Activated naive CD8-positive, alpha-beta T cell (primary cell): Measurements from ENCODE around the gene TRAPPC2L.

Experiments used
- H3K27ac Mint-ChIP-seq: one replicate; pipeline ENCODE4 v1.8.0; 2021; ENCODE audit warnings: mixed read lengths
- H3K27me3 Mint-ChIP-seq: one replicate; pipeline ENCODE4 v1.8.0; 2021; ENCODE audit warnings: mixed read lengths
- H3K36me3 Mint-ChIP-seq: one replicate; pipeline ENCODE4 v1.8.0; 2021; ENCODE audit warnings: mixed read lengths
- H3K4me1 Mint-ChIP-seq: one replicate; pipeline ENCODE4 v1.8.0; 2021; ENCODE audit warnings: low read depth, mixed read lengths
- H3K4me3 Mint-ChIP-seq: one replicate; pipeline ENCODE4 v1.8.0; 2021; ENCODE audit warnings: mild to moderate bottlenecking, mixed read lengths
- H3K9me3 Mint-ChIP-seq: one replicate; pipeline ENCODE4 v1.8.0; 2021; ENCODE audit warnings: low read depth, mixed read lengths

Gene TRAPPC2L

DNA sequence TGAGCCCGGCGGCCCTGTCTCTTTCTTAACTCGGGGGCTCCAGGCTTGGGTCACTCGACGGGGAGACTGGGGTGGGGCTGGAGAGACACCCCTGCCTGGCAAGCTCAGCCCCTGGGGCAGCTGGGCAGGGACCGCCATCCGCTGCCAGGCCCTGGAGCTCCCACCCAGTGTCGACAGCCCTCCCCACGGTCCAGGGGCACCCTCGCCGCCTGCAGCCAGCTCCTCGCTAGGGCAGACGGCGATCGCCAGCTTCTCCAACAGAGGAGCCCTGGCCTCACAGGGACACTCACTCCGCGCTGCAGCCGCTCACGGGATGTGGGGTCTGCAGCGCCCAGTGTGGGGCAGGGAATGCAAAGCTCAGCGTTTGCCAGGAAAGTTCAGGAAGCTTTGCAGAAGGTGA is 29.2 kb upstream of the TRAPPC2L start:
- no peaks in the 10 kb centered on the region for H3K4me1 Mint-ChIP-seq
- no peak overlapping the region for H3K27ac Mint-ChIP-seq
- no peaks in the 10 kb centered on the region for H3K36me3 Mint-ChIP-seq
- H3K4me3 Mint-ChIP-seq: no peak overlapping the region
- H3K27me3 Mint-ChIP-seq: no peaks in the 10 kb centered on the region
- no peaks in the 10 kb centered on the region for H3K9me3 Mint-ChIP-seq

DNA sequence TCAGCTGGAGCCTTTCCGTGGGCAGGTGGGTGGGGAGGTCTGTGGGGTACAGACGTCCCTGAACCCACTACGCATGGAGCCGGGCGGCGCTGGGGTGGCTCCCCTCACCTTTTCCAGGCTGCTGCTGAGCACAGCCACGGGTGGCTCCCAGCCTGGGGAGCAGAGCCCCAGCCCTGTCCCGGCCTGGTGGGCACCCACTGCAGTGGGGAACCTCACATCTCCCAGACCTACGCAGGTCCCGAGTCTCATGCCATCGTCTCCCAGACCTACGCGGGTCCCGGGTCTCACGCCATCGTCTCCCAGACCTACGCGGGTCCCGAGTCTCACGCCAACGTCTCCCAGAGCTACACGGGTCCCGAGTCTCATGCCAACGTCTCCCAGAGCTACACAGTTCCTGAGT is 28.2 kb upstream of the TRAPPC2L start:
- no peaks in the 10 kb centered on the region for H3K36me3 Mint-ChIP-seq
- H3K4me3 Mint-ChIP-seq: no peak overlapping the region
- no peak overlapping the region for H3K27ac Mint-ChIP-seq
- H3K4me1 Mint-ChIP-seq: no peaks in the 10 kb centered on the region
- no peaks in the 10 kb centered on the region for H3K9me3 Mint-ChIP-seq
- no peaks in the 10 kb centered on the region for H3K27me3 Mint-ChIP-seq

DNA sequence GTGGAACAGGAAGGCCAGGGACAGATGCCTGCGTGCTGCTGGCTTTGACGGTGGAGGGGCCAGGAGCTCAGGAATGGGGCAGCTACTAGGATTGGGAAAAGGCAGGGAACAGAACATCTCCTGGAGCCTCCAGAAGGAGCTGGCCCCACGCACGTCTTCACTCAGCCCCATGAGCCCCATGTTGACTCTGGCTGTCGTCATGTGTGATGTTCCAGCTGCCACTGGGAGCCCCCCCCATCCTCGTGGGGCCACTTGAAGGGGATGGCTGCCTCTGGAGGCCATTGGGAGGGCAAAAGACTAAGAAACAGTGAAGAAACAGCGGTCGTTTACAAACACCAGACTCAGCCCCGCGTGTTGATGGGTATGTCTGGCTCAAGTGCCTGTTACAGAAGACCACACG is 26.7 kb upstream of the TRAPPC2L start:
- Mint-ChIP-seq H3K36me3 (no peaks in the 10 kb centered on the region), H3K9me3 (no peaks in the 10 kb centered on the region), H3K27me3 (no peaks in the 10 kb centered on the region), H3K27ac (no peak overlapping the region), H3K4me3 (no peak overlapping the region), H3K4me1 (no peaks in the 10 kb centered on the region)

DNA sequence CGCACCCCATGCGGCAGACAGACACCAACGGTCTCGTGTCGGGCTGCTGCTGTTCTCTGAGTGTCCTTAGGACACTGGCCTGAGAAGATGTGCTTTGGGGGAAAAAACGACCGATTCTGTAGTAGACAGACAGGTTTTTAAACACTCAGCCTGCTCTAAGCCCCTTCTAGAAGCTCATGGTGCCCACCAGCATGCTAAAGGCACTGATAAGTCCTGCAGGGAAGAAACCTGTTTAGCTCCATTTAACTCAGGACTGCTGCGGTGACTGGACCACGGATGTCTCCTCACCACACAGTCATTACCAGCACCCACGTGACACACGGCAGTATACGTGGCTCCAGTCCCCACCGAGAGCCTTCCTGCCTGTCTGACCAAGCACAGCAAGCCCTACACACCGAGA is 26.1 kb upstream of the TRAPPC2L start:
- Mint-ChIP-seq H3K36me3 (no peaks in the 10 kb centered on the region), H3K9me3 (no peaks in the 10 kb centered on the region), H3K4me1 (no peaks in the 10 kb centered on the region), H3K4me3 (no peak overlapping the region), H3K27me3 (no peaks in the 10 kb centered on the region), H3K27ac (no peak overlapping the region)

DNA sequence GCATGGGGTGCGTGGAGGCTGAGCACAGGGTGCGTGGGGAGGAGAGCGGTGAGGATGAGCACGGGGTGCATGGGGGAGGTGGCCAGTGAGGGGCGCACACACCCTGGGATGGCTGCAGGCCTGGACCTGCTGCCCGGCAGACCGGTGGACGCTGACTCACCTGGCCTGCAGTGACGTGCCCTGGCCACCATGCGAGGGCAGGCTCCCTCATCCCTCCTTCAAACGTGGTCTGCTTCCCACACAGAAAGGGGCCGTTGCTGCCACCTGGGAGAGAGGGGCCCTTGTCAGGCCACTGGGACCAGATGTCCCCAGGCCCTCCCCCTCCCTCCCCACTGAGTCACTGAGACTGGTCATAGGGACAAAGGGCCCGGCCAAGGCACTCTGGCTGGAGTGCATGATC is 25.1 kb upstream of the TRAPPC2L start:
- Mint-ChIP-seq H3K4me3 (no peak overlapping the region), H3K9me3 (no peaks in the 10 kb centered on the region), H3K4me1 (no peaks in the 10 kb centered on the region), H3K27ac (no peak overlapping the region), H3K36me3 (no peaks in the 10 kb centered on the region), H3K27me3 (no peaks in the 10 kb centered on the region)

DNA sequence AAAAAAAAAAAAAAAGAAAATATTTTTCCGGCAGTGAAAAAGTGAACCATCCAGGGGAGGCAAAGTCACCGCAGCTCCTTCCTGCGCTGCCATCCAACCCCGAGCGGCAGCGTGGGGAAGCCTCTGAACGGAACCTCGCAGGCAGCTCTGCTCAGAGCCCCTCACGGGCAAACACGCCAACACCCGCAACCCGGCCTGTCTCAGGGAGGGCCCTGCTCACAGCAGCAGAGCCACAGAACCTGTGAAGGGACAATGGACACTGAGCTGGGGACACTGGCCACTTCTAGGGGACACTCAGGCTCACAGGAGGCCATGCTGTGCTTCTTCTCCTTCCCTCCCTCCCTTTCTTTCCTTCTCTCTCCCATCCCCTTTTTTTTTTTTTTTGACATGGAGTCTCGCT is 23.8 kb upstream of the TRAPPC2L start:
- Mint-ChIP-seq H3K9me3 (no peaks in the 10 kb centered on the region), H3K4me1 (no peaks in the 10 kb centered on the region), H3K27ac (no peak overlapping the region), H3K27me3 (no peaks in the 10 kb centered on the region), H3K4me3 (no peak overlapping the region), H3K36me3 (no peaks in the 10 kb centered on the region)

DNA sequence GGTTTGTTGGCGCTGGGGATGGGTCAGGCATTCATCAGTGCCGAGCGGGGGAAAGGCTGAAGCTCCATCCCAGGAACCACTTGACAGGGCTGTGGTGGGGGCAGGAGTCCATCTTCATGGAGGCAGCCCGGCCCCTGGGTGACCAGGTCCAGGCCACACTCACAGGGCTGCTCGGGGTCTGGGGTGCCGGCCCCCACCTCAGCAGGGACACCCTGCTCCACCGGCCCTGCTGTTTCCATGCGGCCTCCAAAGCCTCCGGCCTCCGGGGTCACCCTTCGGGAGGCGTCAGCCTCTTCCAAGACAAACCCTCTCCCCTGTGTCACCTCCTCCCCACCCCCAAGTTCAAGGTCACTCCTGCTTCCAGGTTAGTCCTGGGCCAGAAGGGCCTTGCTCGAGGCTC is 22.3 kb upstream of the TRAPPC2L start:
- no peak overlapping the region for H3K27ac Mint-ChIP-seq
- no peaks in the 10 kb centered on the region for H3K27me3 Mint-ChIP-seq
- H3K36me3 Mint-ChIP-seq: no peaks in the 10 kb centered on the region
- H3K4me3 Mint-ChIP-seq: no peak overlapping the region
- H3K4me1 Mint-ChIP-seq: no peaks in the 10 kb centered on the region
- H3K9me3 Mint-ChIP-seq: no peaks in the 10 kb centered on the region

DNA sequence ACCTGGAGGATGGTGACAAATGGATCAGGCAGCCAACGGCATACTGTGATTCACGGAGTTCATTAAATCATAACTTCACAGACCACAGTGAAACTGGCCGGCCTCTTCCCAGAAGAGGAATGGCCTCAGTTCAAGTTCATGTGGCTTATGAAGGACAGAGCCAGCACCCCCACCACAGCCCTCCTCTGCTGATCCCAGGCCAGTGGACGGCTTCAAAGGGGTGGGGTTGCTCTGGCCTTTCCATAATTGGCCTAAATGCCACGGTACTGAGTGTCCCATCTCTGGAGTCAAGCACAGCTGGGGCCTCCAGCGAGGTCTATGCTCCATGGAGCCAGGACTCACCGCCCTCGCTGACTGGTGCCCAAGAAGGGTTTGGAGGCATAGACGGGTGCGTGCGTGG is 21.5 kb upstream of the TRAPPC2L start:
- Mint-ChIP-seq H3K36me3 (no peaks in the 10 kb centered on the region), H3K4me3 (no peak overlapping the region), H3K9me3 (no peaks in the 10 kb centered on the region), H3K27ac (no peak overlapping the region), H3K27me3 (no peaks in the 10 kb centered on the region), H3K4me1 (no peaks in the 10 kb centered on the region)

DNA sequence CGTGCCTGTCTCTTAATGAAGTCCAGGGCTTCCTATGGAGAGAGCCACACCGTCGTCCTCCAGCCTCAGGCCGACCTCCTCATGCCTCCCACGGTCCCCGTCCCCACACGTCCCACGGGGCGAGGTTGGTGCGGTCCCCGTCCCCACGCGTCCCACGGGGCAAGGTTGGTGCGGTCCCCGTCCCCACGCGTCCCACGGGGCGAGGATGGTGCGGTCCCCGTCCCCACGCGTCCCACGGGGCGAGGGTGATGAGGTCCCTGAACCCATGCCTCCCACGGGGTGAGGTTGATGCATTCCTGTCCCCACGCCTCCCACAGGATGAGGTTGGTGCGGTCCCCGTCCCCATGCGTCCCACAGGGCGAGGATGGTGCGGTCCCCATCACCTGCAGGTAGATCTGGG is 21.1 kb upstream of the TRAPPC2L start:
- H3K9me3 Mint-ChIP-seq: no peaks in the 10 kb centered on the region
- no peaks in the 10 kb centered on the region for H3K27me3 Mint-ChIP-seq
- no peak overlapping the region for H3K4me3 Mint-ChIP-seq
- H3K4me1 Mint-ChIP-seq: no peaks in the 10 kb centered on the region
- H3K36me3 Mint-ChIP-seq: no peaks in the 10 kb centered on the region
- H3K27ac Mint-ChIP-seq: no peak overlapping the region

DNA sequence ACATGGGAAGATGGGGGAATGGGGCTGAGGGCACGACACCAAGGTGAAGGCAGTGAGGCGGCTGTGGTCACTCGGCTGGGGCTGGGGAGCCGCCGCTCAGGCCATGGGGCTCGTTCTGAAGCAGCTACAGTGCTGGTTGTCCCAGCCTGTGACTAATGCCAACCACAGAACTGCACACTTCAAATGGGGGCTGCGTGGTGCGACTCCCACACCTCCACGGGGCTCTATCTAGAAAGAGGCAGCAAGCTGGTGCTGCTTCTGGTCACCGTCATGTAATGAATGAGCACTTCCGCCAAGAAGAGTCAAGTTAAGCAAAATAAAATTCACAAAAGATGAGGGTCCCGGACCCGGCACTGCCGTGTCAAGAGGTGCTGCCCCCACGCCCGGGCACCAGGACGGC is 20.1 kb upstream of the TRAPPC2L start:
- Mint-ChIP-seq H3K9me3 (no peaks in the 10 kb centered on the region), H3K27me3 (no peaks in the 10 kb centered on the region), H3K4me1 (no peaks in the 10 kb centered on the region), H3K36me3 (no peaks in the 10 kb centered on the region), H3K27ac (no peak overlapping the region), H3K4me3 (no peak overlapping the region)

DNA sequence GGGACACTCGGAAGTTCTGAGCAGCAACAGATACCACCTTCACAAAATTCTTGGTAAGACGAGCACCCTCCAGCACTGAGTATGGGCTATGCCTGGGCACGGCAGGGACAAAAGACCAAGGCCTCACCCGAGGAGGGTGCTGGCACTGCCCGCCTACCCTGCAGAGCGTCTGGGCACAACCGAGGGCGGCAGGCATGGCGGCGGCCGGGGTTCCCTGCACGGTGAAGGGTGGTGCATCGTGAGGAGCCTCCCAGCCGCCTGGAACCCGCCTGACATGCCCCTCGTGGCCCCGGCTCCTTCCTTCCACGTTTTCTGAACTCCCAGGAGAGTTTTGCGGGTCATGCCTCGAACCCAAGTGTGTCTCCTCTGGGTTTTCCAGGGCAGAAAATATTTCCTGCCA is 19.1 kb upstream of the TRAPPC2L start:
- H3K9me3 Mint-ChIP-seq: no peaks in the 10 kb centered on the region
- no peak overlapping the region for H3K27ac Mint-ChIP-seq
- H3K4me1 Mint-ChIP-seq: no peaks in the 10 kb centered on the region
- H3K4me3 Mint-ChIP-seq: no peak overlapping the region
- no peaks in the 10 kb centered on the region for H3K36me3 Mint-ChIP-seq
- no peaks in the 10 kb centered on the region for H3K27me3 Mint-ChIP-seq

DNA sequence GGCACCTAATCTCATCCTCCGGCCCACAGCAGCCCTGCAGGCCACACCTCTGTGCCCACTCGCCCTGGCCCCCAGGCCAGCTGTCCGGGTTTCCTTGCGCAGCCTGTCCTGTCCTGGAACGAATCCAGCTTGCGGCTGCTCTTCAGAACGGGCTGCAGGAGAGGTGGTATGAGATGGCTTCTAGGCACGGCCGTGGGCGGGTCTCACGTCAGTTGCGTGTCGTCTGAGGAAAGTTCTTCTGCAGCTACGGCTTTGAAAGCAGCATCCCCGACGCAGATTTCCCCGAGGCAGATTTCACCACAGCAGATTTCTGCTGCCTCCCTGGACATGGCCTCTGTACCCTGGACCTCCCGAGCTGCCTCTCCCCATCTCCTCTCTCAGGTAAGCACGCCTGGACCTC is 18.4 kb upstream of the TRAPPC2L start:
- no peaks in the 10 kb centered on the region for H3K9me3 Mint-ChIP-seq
- no peak overlapping the region for H3K4me3 Mint-ChIP-seq
- H3K4me1 Mint-ChIP-seq: no peaks in the 10 kb centered on the region
- H3K27me3 Mint-ChIP-seq: no peaks in the 10 kb centered on the region
- no peak overlapping the region for H3K27ac Mint-ChIP-seq
- H3K36me3 Mint-ChIP-seq: no peaks in the 10 kb centered on the region

DNA sequence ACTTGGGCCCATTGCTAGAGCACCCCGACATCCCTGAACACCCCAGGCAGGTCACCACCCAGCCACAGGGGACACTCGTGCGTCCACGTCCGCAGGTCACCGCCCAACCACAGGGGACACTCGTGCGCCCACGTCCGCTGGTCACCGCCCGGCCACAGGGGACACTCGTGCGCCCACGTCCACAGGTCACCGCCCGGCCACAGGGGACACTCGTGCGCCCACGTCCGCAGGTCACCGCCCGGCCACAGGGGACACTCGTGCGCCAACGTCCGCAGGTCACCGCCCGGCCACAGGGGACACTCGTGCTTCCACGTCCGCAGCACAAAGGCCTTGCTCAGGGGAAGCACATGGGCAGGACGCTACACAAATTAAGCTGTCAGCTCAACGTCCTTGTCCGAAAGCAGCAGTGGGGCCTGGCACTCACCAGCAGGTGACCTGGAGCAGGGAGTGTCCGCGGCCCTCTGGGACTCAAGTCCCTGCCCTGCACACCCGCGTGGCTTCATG is 17.8 kb upstream of the TRAPPC2L start:
- Mint-ChIP-seq H3K4me1 (no peaks in the 10 kb centered on the region), H3K27me3 (no peaks in the 10 kb centered on the region), H3K36me3 (no peaks in the 10 kb centered on the region), H3K27ac (no peak overlapping the region), H3K9me3 (no peaks in the 10 kb centered on the region), H3K4me3 (no peak overlapping the region)

DNA sequence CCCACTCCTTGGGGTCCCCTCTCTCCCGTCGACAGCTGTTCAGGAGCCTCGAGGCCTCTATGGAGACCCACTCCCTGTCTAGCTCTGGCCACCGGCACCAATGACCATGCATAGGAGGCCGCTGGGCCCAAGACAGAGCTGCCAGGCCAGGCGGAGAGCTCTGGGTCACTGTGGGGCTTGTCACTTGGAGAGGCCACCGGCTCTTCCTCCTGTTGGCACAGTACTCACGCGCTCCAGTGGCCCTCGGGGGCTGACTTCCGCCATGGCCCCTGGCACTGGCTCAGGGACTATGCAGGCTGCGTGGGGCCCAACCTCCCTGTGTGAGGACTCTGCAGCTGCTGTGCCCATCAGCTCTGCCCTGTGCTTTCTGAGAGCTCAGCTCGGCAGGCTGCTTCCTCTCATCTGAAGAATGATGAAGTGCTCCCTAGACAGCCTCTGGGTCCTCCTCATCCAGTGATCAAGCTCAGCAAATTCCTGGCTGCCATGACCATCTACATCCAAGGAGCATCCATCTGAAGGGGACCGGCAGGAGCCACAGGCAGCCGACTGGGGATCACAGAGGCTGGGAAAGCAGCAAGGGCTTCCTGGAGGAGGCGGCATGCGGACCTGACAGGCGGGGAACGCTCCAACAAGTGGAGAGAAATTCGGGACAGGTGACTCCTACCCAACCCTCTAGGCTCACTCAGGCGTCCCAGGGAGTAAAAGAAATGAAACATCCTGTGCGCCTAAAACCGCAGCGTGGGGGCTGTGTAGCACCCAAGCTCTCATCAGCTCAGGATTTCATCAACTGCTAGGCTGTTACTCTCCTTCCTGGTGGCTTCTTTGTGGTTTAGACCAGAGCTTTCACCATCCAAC is 17.0 kb upstream of the TRAPPC2L start:
- Mint-ChIP-seq H3K9me3 (no peaks in the 10 kb centered on the region), H3K4me1 (no peaks in the 10 kb centered on the region), H3K27ac (no peak overlapping the region), H3K36me3 (no peaks in the 10 kb centered on the region), H3K4me3 (no peak overlapping the region), H3K27me3 (no peaks in the 10 kb centered on the region)

DNA sequence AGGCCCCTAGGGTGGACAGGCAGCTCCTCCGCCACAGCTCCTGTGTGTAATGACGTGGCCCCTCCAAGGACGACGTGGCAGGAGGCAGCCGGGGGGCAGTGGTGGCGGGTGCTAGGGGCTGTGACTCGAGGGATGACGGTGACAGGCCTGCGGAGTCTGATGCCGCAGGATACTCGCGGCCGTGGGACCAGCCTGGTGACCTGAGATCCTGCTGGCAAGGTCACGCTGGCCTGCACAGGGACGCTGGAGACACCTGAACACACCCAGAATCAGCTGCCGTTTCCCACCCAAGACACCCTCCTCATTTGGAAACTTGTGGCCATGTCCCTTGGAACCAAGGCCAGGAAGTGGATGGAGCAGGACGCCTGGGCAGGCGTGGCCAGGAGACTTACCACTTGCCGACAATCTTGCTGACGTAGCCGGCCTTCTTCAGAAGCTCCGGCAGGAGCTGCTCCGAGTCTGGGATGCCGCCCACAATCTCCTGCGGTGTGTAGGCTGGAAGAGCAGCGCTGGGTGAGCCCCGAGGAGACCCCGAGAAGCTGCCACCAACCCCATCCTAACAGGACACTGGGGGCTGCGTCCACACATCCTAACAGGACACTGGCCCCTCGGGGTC is 16.2 kb upstream of the TRAPPC2L start:
- no peaks in the 10 kb centered on the region for H3K4me1 Mint-ChIP-seq
- H3K27me3 Mint-ChIP-seq: no peaks in the 10 kb centered on the region
- H3K4me3 Mint-ChIP-seq: no peak overlapping the region
- H3K36me3 Mint-ChIP-seq: no peaks in the 10 kb centered on the region
- no peaks in the 10 kb centered on the region for H3K9me3 Mint-ChIP-seq
- no peak overlapping the region for H3K27ac Mint-ChIP-seq
